Keratinocyte (primary cell): ENCODE results near the gene TBL1XR1.

Experiments
- CTCF ChIP-seq, 3 experiments: IDR thresholded peaks in 1 of 3; conservative IDR thresholded peaks in 1 of 3; optimal IDR thresholded peaks in 1 of 3; 2 replicates in 2 of 3; 3 replicates in 1 of 3; pipeline versions ENCODE3 to v1.5.1; 2011; ENCODE audit warnings: low read length in 3 of 3, mild to moderate bottlenecking in 3 of 3, moderate library complexity in 2 of 3, control low read depth in 1 of 3, inconsistent platforms in 1 of 3; ENCODE audit not compliant: insufficient read depth in 2 of 3; ENCODE audit errors: extremely low read depth in 1 of 3
- EZH2 ChIP-seq: IDR thresholded peaks from one replicate; pipeline ENCODE4 v1.6.1; 2012; ENCODE audit warnings: inconsistent platforms, mild to moderate bottlenecking, low read length, moderate library complexity

DNA sequence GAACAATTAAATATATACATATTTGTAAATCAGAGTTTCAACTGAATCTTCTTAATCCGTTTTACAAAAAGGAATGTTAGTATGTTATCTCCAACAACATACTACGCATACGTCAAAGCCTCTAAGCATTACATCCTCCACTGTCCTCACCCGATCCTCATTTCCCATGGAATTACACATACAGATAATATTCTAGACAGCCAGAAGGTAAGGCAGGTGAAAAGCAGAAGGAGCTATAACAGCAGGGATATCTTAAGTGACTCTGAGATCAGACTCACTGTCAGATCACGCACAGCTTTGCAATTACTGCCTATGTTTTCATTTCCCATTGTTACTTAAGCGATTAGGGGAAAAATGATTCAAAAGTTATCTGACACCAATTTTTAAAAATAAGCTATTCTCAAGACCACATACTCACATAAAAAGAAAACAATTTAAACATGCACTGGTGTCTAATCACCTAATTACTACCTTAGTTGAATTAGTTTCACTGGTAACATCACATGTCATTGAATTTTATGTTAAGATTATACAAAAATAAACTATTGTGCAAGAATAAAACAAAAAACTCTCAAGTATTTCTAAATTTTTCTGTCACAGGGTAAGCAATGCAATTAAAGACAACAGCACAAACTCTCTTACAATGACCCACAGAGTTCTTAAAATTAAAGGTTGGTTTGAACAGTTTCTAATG lies 92.8 kb downstream of the TBL1XR1 start:
- no peak for TF ChIP-seq EZH2
- TF ChIP-seq CTCF (optimal IDR thresholded peaks at IDR 0.05 in 1 of 3, IDR thresholded peaks at IDR 0.05 in 1 of 3, conservative IDR thresholded peaks at IDR 0.05 in 1 of 3; ENCODE audit: extremely low read depth in 1 of 3, insufficient read depth in 2 of 3, low read length in 3 of 3): no peak
